Activated B cell treated with CpG ODN at 0.5 μM for 24 hours (primary cell): Measurements from ENCODE around the gene NHLRC2. TPM values are rescaled to one million over a fixed set of nuclear protein-coding genes. Genes with fewer than 3 reads are reported as not detected.

Experiments used
- ATAC-seq: fragments of 200-7000 bp; cut with Tn5 transposase; one replicate; pipeline ENCODE4 v1.10.0; 2021; ENCODE audit warnings: low read depth, mild to moderate bottlenecking, moderate library complexity
- CTCF ChIA-PET: fragments of 350-600 bp; sonication (Branson Sonifier 250); formaldehyde crosslinking; loops from one replicate; lab custom pipeline; 2021; ENCODE audit warnings: antibody characterized with exemption; lab: Charles Lee
- POLR2A ChIA-PET: fragments of 350-600 bp; sonication (Branson Sonifier 250); formaldehyde crosslinking; loops from one replicate; lab custom pipeline; 2021; ENCODE audit warnings: antibody characterized with exemption; lab: Charles Lee
- DNase-seq: peaks from one replicate; pipeline ENCODE4 v3.0.0; 2022
- H3K27ac Mint-ChIP-seq: one replicate; pipeline ENCODE4 v1.8.0; 2020; ENCODE audit warnings: mixed read lengths
- H3K27me3 Mint-ChIP-seq: one replicate; pipeline ENCODE4 v1.8.0; 2021; ENCODE audit warnings: mixed read lengths
- H3K36me3 Mint-ChIP-seq: one replicate; pipeline ENCODE4 v1.8.0; 2021; ENCODE audit warnings: low read depth, mixed read lengths
- H3K4me1 Mint-ChIP-seq: one replicate; pipeline ENCODE4 v1.8.0; 2021; ENCODE audit warnings: mixed read lengths
- H3K4me3 Mint-ChIP-seq: one replicate; pipeline ENCODE4 v1.8.0; 2020; ENCODE audit warnings: mild to moderate bottlenecking, mixed read lengths
- H3K9me3 Mint-ChIP-seq: one replicate; pipeline ENCODE4 v1.8.0; 2020; ENCODE audit warnings: mixed read lengths
- intact Hi-C: fragments of 100-400 bp; cut with micrococcal nuclease; formaldehyde crosslinking; loops from one replicate; pipeline ENCODE4 v1.15.1; 2024
- total RNA-seq: library from RNA; stranded (reverse); gene quantifications from 2 replicates; pipeline ENCODE4 v1.2.3, GENCODE V29; 2022
- TF ChIP-seq, protein P1 (sequence below): fragments of 200-600 bp; IDR thresholded peaks from one replicate; pipeline ENCODE4 v1.8.0; 2022; ENCODE audit warnings: antibody characterized with exemption, mild to moderate bottlenecking

The NHLRC2 gene
- total RNA-seq, 1 donor from 2014 or later: 43.9 TPM

GRCh38 chr10:113965077-113965476 lies 110.6 kb downstream of the NHLRC2 start:
- Mint-ChIP-seq H3K9me3 (peaks cover 7% of the 10 kb centered on the region), H3K27me3 (no peaks in the 10 kb centered on the region), H3K27ac (no peak overlapping the region), H3K4me1 (peaks cover 8% of the 10 kb centered on the region), H3K36me3 (no peaks in the 10 kb centered on the region), H3K4me3 (no peak overlapping the region)
- intact Hi-C loops: no loop called here
- ATAC-seq: no peak
- DNase-seq: no peak
- POLR2A ChIA-PET: no interaction called here
- TF ChIP-seq, protein P1, sequence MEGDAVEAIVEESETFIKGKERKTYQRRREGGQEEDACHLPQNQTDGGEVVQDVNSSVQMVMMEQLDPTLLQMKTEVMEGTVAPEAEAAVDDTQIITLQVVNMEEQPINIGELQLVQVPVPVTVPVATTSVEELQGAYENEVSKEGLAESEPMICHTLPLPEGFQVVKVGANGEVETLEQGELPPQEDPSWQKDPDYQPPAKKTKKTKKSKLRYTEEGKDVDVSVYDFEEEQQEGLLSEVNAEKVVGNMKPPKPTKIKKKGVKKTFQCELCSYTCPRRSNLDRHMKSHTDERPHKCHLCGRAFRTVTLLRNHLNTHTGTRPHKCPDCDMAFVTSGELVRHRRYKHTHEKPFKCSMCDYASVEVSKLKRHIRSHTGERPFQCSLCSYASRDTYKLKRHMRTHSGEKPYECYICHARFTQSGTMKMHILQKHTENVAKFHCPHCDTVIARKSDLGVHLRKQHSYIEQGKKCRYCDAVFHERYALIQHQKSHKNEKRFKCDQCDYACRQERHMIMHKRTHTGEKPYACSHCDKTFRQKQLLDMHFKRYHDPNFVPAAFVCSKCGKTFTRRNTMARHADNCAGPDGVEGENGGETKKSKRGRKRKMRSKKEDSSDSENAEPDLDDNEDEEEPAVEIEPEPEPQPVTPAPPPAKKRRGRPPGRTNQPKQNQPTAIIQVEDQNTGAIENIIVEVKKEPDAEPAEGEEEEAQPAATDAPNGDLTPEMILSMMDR: no peak
- CTCF ChIA-PET: no interaction called here

- H3K27ac Mint-ChIP-seq: no peak overlapping the region
- H3K4me3 Mint-ChIP-seq: no peak overlapping the region
- intact Hi-C loops: loop anchor here (1.0 kb wide), 1 partner anchor 17 kb away; no protein-coding TSS in a partner anchor
- TF ChIP-seq, protein P1: no peak
- H3K4me1 Mint-ChIP-seq: peaks cover 8% of the 10 kb centered on the region
- ChIA-PET CTCF (no interaction called here), POLR2A (no interaction called here)
- H3K36me3 Mint-ChIP-seq: no peaks in the 10 kb centered on the region
- H3K27me3 Mint-ChIP-seq: no peaks in the 10 kb centered on the region
- DNase-seq (no peak), ATAC-seq (peak; percentile 34)
- peaks cover 7% of the 10 kb centered on the region for H3K9me3 Mint-ChIP-seq
Measured at GRCh38 chr10:113965683-113966082, 111.2 kb downstream of the NHLRC2 start.

Other genes with a start within 250 kb of the NHLRC2 start
- not detected in 2 replicates for gene NRAP, start 190.6 kb upstream of the NHLRC2 start, total RNA-seq
- gene CASP7, start 174.7 kb upstream of the NHLRC2 start, total RNA-seq: 22.6 and 25.9 TPM in 2 replicates
- gene PLEKHS1, start 103.0 kb upstream of the NHLRC2 start, total RNA-seq: 0.07 TPM in 1 of 2 replicates, not detected in the other
- gene DCLRE1A, start 579 bp upstream of the NHLRC2 start, total RNA-seq: 4.5 and 4.9 TPM in 2 replicates
- not detected in 2 replicates for gene ADRB1, start 189.2 kb downstream of the NHLRC2 start, total RNA-seq